Measurements from ENCODE around the gene KIF2A. TPM values are rescaled to one million over a fixed set of nuclear protein-coding genes. Genes with fewer than 3 reads are reported as not detected.

Gene KIF2A
- total and polyA plus RNA-seq, 10 donors, result 4.3 to 66.7 (median 44.3) TPM

DNA sequence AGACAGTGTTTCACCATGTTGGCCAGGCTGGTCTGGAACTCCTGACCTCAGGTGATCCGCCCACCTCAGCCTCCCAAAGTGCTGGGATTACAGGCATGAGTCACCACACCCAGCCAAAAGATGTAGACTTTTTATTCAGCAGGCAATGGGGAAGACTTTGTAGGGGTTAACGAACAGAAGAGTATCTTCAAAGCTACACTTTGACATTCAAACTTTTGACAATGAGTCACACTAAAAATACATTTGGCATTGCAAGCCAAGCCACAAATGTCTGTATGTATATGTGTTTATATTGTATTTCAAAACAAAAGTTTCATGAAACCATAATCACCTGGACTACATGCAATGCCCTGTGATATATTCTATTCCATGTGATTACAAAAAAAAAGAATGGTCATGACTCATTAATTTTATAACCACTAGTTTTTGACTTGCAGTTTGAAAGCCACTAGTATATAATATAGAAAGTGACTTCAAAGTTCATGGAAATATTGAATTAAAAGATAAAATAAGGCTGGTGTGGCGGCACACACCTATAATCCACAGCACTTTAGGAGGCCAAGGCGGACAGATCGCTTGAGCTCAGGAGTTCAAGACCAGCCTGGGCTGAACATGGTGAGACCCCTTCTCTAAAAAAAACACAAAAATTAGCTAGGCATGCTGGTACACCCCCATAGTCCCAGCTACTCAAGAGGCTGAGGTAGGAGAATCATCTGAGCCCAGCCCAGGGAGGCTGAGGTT is 89.4 kb downstream of the KIF2A start:
- Histone ChIP-seq H3K4me3 (no peak overlapping the region), H3K36me3 (peaks cover 0 to 100% (median 74%) of the 10 kb centered on the region in 6 donors), H3K4me1 (no peaks in the 10 kb centered on the region), H3K27ac (no peak overlapping the region), H3K9me3 (no peaks in the 10 kb centered on the region), H3K27me3 (replicated peaks in 1 of 7) (no peaks in the 10 kb centered on the region)
- DNase-seq, result no peak
- WGBS, 5 donors, result 82 to 97% (median 85%) methylated on average over 5 of the region's 5 CpGs
- intact Hi-C loops (cut with DNase I; ENCODE audit: low total_unique reads), result no loop called here
- TF ChIP-seq POLR2A (IDR thresholded peaks at IDR 0.05) (no peak), POLR2AphosphoS5 (IDR thresholded peaks at IDR 0.05) (no peak)

DNA sequence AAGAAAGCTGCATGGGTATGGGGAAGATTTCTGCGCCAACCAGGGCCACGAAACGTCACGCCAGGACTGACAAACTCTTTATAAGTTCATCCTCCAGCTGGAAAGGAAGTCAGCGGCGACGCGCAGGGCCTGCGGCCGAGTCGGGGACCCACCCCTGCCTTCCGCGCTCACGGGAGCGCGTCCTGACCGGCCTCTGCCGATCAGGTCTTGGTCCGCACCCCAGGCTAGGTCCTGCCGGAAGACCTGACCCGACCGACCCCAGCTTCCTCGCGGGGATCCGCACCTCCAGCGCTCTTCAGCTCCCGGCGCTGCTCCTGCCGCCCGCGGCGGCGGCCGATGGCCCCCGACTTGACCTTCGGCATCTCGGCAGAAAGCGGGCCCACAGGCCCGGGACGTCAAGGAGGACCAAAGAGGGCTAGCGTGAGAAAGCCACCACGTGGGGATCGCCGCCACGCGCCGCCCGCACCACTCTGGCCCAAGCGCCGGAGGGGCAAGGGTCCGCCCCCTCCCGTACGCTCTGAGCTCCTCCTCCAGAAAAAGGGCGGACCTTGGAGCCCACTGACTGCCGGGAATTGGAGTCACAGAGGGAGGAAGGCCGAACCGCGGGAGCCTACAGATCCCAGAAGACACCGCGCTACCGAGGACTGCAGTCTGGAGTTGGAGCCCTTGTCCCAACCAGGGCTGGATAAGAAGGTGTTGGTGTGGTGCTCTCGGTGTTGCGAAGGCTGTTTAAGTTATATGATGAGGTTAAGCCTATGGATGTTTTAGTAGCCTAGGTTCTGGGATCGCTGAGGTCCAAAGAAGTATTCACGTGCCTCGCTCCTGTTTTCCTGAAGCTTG is 97.6 kb downstream of the KIF2A start, which contains the start of gene DIMT1:
DIMT1 (minus strand) TSS at position 495 of the 840 bp plus-strand sequence; CDS start at position 362, 133 bp downstream.
- WGBS, 5 donors, result 0% methylated on average over 47 to 66 of the region's 66 CpGs
- Histone ChIP-seq H3K4me1 (peaks cover 8 to 32% (median 25%) of the 10 kb centered on the region in 6 donors), H3K9me3 (peaks cover 0 to 5% (median 0%) of the 10 kb centered on the region in 8 donors), H3K36me3 (peaks cover 0 to 33% (median 22%) of the 10 kb centered on the region in 6 donors), H3K27ac (peak within 1 kb of the TSS; percentile 90 to 99 (median 97)), H3K27me3 (replicated peaks in 1 of 7) (no peaks in the 10 kb centered on the region), H3K4me3 (peak within 1 kb of the TSS; percentile 76 to 98 (median 90))
- TF ChIP-seq, protein P1, sequence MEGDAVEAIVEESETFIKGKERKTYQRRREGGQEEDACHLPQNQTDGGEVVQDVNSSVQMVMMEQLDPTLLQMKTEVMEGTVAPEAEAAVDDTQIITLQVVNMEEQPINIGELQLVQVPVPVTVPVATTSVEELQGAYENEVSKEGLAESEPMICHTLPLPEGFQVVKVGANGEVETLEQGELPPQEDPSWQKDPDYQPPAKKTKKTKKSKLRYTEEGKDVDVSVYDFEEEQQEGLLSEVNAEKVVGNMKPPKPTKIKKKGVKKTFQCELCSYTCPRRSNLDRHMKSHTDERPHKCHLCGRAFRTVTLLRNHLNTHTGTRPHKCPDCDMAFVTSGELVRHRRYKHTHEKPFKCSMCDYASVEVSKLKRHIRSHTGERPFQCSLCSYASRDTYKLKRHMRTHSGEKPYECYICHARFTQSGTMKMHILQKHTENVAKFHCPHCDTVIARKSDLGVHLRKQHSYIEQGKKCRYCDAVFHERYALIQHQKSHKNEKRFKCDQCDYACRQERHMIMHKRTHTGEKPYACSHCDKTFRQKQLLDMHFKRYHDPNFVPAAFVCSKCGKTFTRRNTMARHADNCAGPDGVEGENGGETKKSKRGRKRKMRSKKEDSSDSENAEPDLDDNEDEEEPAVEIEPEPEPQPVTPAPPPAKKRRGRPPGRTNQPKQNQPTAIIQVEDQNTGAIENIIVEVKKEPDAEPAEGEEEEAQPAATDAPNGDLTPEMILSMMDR (IDR thresholded peaks at IDR 0.05 in 8 of 11, conservative IDR thresholded peaks at IDR 0.05 in 3 of 11), result peak in 3 of 11 experiments; percentile 8 to 30 (median 25)
- TF ChIP-seq POLR2AphosphoS5 (IDR thresholded peaks at IDR 0.05) (peak; percentile 95 to 98 (median 96)), POLR2A (IDR thresholded peaks at IDR 0.05) (peak in 1 of 3 donors; percentile 51)
- peak; percentile 98 for DNase-seq
- intact Hi-C loops (cut with DNase I; ENCODE audit: low total_unique reads), result loop anchor here (10.0 kb wide), 1 partner anchor 99 kb away; the partner anchor contains the start of gene KIF2A

DNA sequence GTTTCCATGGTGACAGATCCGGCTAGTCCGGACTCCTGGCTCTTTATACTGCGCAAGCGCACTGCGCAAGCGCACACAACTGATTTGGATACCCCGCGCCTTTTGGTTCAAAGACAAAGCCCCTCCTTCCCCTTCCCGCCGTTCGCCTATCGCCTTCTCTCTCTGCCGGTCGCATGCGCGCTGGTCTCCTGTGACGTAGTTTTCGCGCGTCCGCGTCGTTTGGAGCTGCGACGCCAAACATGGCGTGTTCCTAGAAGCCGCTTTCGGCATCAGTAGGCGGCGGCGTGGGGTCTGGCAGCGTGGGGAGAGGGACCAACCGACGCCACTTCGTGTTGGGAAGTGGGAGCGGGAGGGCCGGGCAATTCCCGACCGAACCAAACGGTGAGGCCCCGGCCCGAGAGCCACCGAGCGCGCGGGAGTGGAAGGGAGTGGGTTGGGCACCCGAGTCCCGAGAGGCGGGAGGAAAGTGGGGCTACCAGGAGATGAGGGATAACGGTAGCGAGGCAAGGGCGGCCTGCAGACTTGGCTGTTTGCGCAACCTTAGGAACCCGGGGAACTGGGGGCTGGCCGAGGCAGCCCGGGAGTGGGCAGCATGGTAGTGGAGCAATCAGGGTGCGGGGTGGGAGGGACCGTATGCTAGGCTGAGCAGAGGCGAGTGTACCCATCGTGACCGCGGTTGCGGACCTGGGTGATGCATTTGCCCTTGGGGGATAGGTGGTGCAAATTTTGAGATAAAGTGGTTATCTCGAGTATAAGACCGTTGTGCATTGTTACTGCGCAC is 106.7 kb downstream of the KIF2A start, which contains the start of gene IPO11:
IPO11 (plus strand) TSS at position 215 of the 781 bp plus-strand sequence. CDS start 24,517 bp downstream, outside the sequence.
- Histone ChIP-seq H3K27me3 (replicated peaks in 1 of 7) (no peaks in the 10 kb centered on the region), H3K4me3 (peak within 1 kb of the TSS; percentile 94 to 100 (median 98)), H3K9me3 (no peaks in the 10 kb centered on the region), H3K27ac (peak within 1 kb of the TSS in 6 of 8 donors; percentile 63 to 89 (median 82)), H3K4me1 (peaks cover 15 to 43% (median 25%) of the 10 kb centered on the region in 6 donors), H3K36me3 (peaks cover 0 to 1% (median 0%) of the 10 kb centered on the region in 6 donors)
- TF ChIP-seq, protein P1 (IDR thresholded peaks at IDR 0.05 in 8 of 11, conservative IDR thresholded peaks at IDR 0.05 in 3 of 11), result peak in 1 of 11 experiments; percentile 29
- TF ChIP-seq POLR2AphosphoS5 (IDR thresholded peaks at IDR 0.05) (peak; percentile 98 to 99 (median 99)), POLR2A (IDR thresholded peaks at IDR 0.05) (peak; percentile 15 to 38 (median 25))
- WGBS, 5 donors, result 0 to 1% (median 0%) methylated on average over 60 to 66 of the region's 66 CpGs
- intact Hi-C loops (cut with DNase I; ENCODE audit: low total_unique reads), result no loop called here
- peak; percentile 100 for DNase-seq

DNA sequence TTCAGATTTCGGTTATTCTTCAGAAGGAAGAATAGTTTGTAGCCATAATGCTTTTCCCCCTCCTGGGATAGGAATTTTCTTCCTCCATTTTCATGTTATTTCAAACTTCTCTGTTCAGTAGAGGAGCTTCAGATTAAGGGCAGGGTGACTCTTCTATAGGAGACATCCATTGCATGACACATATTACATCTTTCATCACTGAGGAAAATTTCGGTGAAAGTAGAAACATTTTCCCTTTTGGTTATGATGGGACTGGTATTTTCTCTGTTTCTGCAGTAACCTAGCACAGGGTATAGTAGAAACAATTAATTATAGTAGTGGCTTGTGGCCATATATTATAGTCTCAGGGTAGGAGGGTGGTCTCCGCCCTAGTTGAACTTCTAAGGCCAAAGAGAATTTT is 107.7 kb downstream of the KIF2A start:
- Histone ChIP-seq H3K36me3 (peaks cover 0 to 11% (median 0%) of the 10 kb centered on the region in 6 donors), H3K4me3 (peak overlapping the region in 7 of 8 donors; percentile 96 to 100 (median 99)), H3K9me3 (no peaks in the 10 kb centered on the region), H3K4me1 (peaks cover 15 to 46% (median 25%) of the 10 kb centered on the region in 6 donors), H3K27ac (no peak overlapping the region), H3K27me3 (replicated peaks in 1 of 7) (no peaks in the 10 kb centered on the region)
- intact Hi-C loops (cut with DNase I; ENCODE audit: low total_unique reads), result no loop called here
- TF ChIP-seq, protein P1 (IDR thresholded peaks at IDR 0.05 in 8 of 11, conservative IDR thresholded peaks at IDR 0.05 in 3 of 11), result no peak
- DNase-seq, result no peak
- WGBS, 5 donors, result 46 to 68% (median 63%) methylated on average over 3 of the region's 3 CpGs
